HG02759 (cell line): ENCODE measurements around the gene POFUT1.
A peak's percentile ranks its signal among the peaks of the same experiment; 100 is the strongest.
"Not testable (repeated sequence)": the region's sequence is repeated elsewhere in the genome, so short reads cannot be mapped to it uniquely, and the experiment has no call there.

Experiments
- ATAC-seq: cut with Tn5 transposase; IDR thresholded peaks from one replicate; pipeline ENCODE4 v1.9.1; 2021; ENCODE audit warnings: mild to moderate bottlenecking, moderate library complexity; ENCODE audit not compliant: unreplicated experiment

POFUT1 gene

GRCh38 chr20:32271620-32272019 lies 63.9 kb downstream of the POFUT1 start:
- no peak for ATAC-seq

GRCh38 chr20:32274359-32274758 lies 66.7 kb downstream of the POFUT1 start:
- no peak for ATAC-seq

GRCh38 chr20:32275163-32275562 lies 67.5 kb downstream of the POFUT1 start:
- not testable (repeated sequence) for ATAC-seq

- peak; percentile 89 for ATAC-seq
These were observed 69.9 kb downstream of the POFUT1 start, which contains the start of gene KIF3B for GRCh38 chr20:32277361-32278198. Gene KIF3B (plus strand): TSS chr20:32277651. CDS start chr20:32309778, 32,127 bp downstream.

GRCh38 chr20:32278199-32278643 lies 70.5 kb downstream of the POFUT1 start:
- peak; percentile 65 for ATAC-seq

- no peak for ATAC-seq
These were observed 74.0 kb downstream of the POFUT1 start for GRCh38 chr20:32281711-32282110.

GRCh38 chr20:32282461-32282860 lies 74.8 kb downstream of the POFUT1 start:
- ATAC-seq = no peak

- no peak for ATAC-seq
These were observed 77.5 kb downstream of the POFUT1 start for GRCh38 chr20:32285082-32285620.

GRCh38 chr20:32285621-32286371 lies 78.1 kb downstream of the POFUT1 start:
- ATAC-seq = peak; percentile 82

GRCh38 chr20:32287231-32287638 lies 79.6 kb downstream of the POFUT1 start:
- no peak for ATAC-seq
